HEK293 (cell line): Measurements from ENCODE around the gene HIPK4.

Source experiments
- CTCF ChIP-seq: fragments of 450-650 bp; formaldehyde crosslinking; IDR thresholded peaks from 2 replicates; pipeline ENCODE4 v1.5.1; 2016; ENCODE audit warnings: missing biosample characterization, missing genetic modification characterization
- GLI4 ChIP-seq: fragments of 450-650 bp; formaldehyde crosslinking; IDR thresholded peaks from 2 replicates; pipeline ENCODE4 v1.5.1; 2016; ENCODE audit warnings: missing biosample characterization, missing genetic modification characterization
- GLIS1 ChIP-seq: fragments of 450-650 bp; formaldehyde crosslinking; IDR thresholded peaks from 2 replicates; pipeline ENCODE4 v1.5.1; 2016; ENCODE audit warnings: missing biosample characterization, missing genetic modification characterization
- KLF8 ChIP-seq: fragments of 450-650 bp; formaldehyde crosslinking; IDR thresholded peaks from 2 replicates; pipeline ENCODE4 v1.5.1; 2016; ENCODE audit warnings: missing biosample characterization, missing genetic modification characterization
- REST ChIP-seq: fragments of 450-650 bp; formaldehyde crosslinking; IDR thresholded peaks from 2 replicates; pipeline ENCODE4 v1.5.1; 2016; ENCODE audit warnings: missing biosample characterization, missing genetic modification characterization
- SCRT1 ChIP-seq: fragments of 450-650 bp; formaldehyde crosslinking; IDR thresholded peaks from 2 replicates; pipeline ENCODE4 v1.5.1; 2016; ENCODE audit warnings: missing biosample characterization, missing genetic modification characterization, borderline replicate concordance
- WT1 ChIP-seq: fragments of 450-650 bp; formaldehyde crosslinking; IDR thresholded peaks from 2 replicates; pipeline ENCODE4 v1.5.1; 2016; ENCODE audit warnings: missing biosample characterization, missing genetic modification characterization
- ZBTB10 ChIP-seq: fragments of 450-650 bp; formaldehyde crosslinking; IDR thresholded peaks from 2 replicates; pipeline ENCODE4 v1.5.1; 2016; ENCODE audit warnings: missing biosample characterization, missing genetic modification characterization
- ZBTB17 ChIP-seq: fragments of 450-650 bp; formaldehyde crosslinking; IDR thresholded peaks from 2 replicates; pipeline ENCODE4 v1.5.1; 2016; ENCODE audit warnings: missing biosample characterization, missing genetic modification characterization
- ZBTB20 ChIP-seq: fragments of 450-650 bp; formaldehyde crosslinking; IDR thresholded peaks from 2 replicates; pipeline ENCODE4 v1.5.1; 2016; ENCODE audit warnings: missing biosample characterization, missing genetic modification characterization
- ZBTB7A ChIP-seq: fragments of 450-650 bp; formaldehyde crosslinking; IDR thresholded peaks from 2 replicates; pipeline ENCODE4 v1.5.1; 2016; ENCODE audit warnings: low read depth, missing biosample characterization, missing genetic modification characterization
- ZFHX2 ChIP-seq: fragments of 450-650 bp; formaldehyde crosslinking; conservative IDR thresholded peaks from 2 replicates; pipeline ENCODE4 v1.5.1; 2016; ENCODE audit warnings: missing biosample characterization, missing genetic modification characterization
- ZIC2 ChIP-seq: fragments of 450-650 bp; formaldehyde crosslinking; IDR thresholded peaks from 2 replicates; pipeline ENCODE4 v1.5.1; 2016; ENCODE audit warnings: missing biosample characterization, missing genetic modification characterization
- ZNF121 ChIP-seq: fragments of 450-650 bp; formaldehyde crosslinking; IDR thresholded peaks from 2 replicates; pipeline ENCODE4 v1.5.1; 2016; ENCODE audit warnings: missing biosample characterization, missing genetic modification characterization
- ZNF2 ChIP-seq: fragments of 450-650 bp; formaldehyde crosslinking; IDR thresholded peaks from 2 replicates; pipeline ENCODE4 v1.5.1; 2016; ENCODE audit warnings: missing biosample characterization, missing genetic modification characterization
- ZNF26 ChIP-seq: fragments of 450-650 bp; formaldehyde crosslinking; IDR thresholded peaks from 2 replicates; pipeline ENCODE4 v1.5.1; 2016; ENCODE audit warnings: missing biosample characterization, missing genetic modification characterization
- ZNF350 ChIP-seq: fragments of 450-650 bp; formaldehyde crosslinking; IDR thresholded peaks from 2 replicates; pipeline ENCODE4 v1.5.0; 2017; ENCODE audit warnings: missing biosample characterization, mild to moderate bottlenecking, missing genetic modification characterization
- ZNF37A ChIP-seq: fragments of 450-650 bp; IDR thresholded peaks from 2 replicates; pipeline ENCODE4 v1.5.1; 2018; ENCODE audit warnings: missing biosample characterization, missing genetic modification characterization
- ZNF391 ChIP-seq: fragments of 450-650 bp; formaldehyde crosslinking; IDR thresholded peaks from 2 replicates; pipeline ENCODE4 v1.5.1; 2016; ENCODE audit warnings: low read depth, missing biosample characterization, missing genetic modification characterization, borderline replicate concordance
- ZNF449 ChIP-seq: fragments of 450-650 bp; formaldehyde crosslinking; IDR thresholded peaks from 2 replicates; pipeline ENCODE4 v1.5.1; 2017; ENCODE audit warnings: missing biosample characterization, mild to moderate bottlenecking, missing genetic modification characterization, moderate library complexity
- ZNF610 ChIP-seq: fragments of 450-650 bp; formaldehyde crosslinking; IDR thresholded peaks from 2 replicates; pipeline ENCODE4 v1.5.1; 2016; ENCODE audit warnings: missing biosample characterization, missing genetic modification characterization, borderline replicate concordance
- ZNF621 ChIP-seq: fragments of 450-650 bp; formaldehyde crosslinking; IDR thresholded peaks from 2 replicates; pipeline ENCODE4 v1.5.1; 2017; ENCODE audit warnings: missing biosample characterization, missing genetic modification characterization
- ZNF791 ChIP-seq: fragments of 450-650 bp; formaldehyde crosslinking; IDR thresholded peaks from 2 replicates; pipeline ENCODE4 v1.5.1; 2016; ENCODE audit warnings: missing biosample characterization, missing genetic modification characterization
- TF ChIP-seq, protein P1 (sequence below): fragments of 450-650 bp; formaldehyde crosslinking; IDR thresholded peaks from 2 replicates; pipeline ENCODE4 v1.5.1; 2016; ENCODE audit warnings: missing biosample characterization, missing genetic modification characterization
- TF ChIP-seq, protein P2 (sequence below): fragments of 450-650 bp; formaldehyde crosslinking; IDR thresholded peaks from 2 replicates; pipeline ENCODE4 v1.5.1; 2017; ENCODE audit warnings: missing biosample characterization, missing genetic modification characterization

The HIPK4 gene

GRCh38 chr19:40348125-40348913 lies 41.7 kb downstream of the HIPK4 start, which contains the start of the genes C19orf47 and PLD3 (continued):
- no peak for TF ChIP-seq GLI4 (tag by site-specific recombination)
- TF ChIP-seq ZNF391 (tag by site-specific recombination), result peak; percentile 56; the same call in 1 of the 2 replicates
- peak; percentile 7; the same call in 1 of the 2 replicates for TF ChIP-seq ZNF791 (tag by site-specific recombination)
- TF ChIP-seq, protein P1, sequence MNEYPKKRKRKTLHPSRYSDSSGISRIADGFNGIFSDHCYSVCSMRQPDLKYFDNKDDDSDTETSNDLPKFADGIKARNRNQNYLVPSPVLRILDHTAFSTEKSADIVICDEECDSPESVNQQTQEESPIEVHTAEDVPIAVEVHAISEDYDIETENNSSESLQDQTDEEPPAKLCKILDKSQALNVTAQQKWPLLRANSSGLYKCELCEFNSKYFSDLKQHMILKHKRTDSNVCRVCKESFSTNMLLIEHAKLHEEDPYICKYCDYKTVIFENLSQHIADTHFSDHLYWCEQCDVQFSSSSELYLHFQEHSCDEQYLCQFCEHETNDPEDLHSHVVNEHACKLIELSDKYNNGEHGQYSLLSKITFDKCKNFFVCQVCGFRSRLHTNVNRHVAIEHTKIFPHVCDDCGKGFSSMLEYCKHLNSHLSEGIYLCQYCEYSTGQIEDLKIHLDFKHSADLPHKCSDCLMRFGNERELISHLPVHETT (tag by site-specific recombination), result peak; percentile 94
- TF ChIP-seq ZFHX2 (tag by site-specific recombination), result peak; percentile 97
- peak; percentile 98 for TF ChIP-seq ZBTB7A (tag by site-specific recombination)
- no peak for TF ChIP-seq ZNF621 (tag by site-specific recombination)
- TF ChIP-seq ZBTB17 (tag by site-specific recombination), result peak; percentile 87
- TF ChIP-seq SCRT1 (tag by site-specific recombination), result no peak
- peak; percentile 74; the same call in 1 of the 2 replicates for TF ChIP-seq ZBTB10
- TF ChIP-seq ZNF449 (tag by site-specific recombination), result peak; percentile 70; the same call in 1 of the 2 replicates
- peak; percentile 22; the same call in 1 of the 2 replicates for TF ChIP-seq CTCF (tag by site-specific recombination)
- no peak for TF ChIP-seq ZNF37A (tag by site-specific recombination)
- TF ChIP-seq, protein P2, sequence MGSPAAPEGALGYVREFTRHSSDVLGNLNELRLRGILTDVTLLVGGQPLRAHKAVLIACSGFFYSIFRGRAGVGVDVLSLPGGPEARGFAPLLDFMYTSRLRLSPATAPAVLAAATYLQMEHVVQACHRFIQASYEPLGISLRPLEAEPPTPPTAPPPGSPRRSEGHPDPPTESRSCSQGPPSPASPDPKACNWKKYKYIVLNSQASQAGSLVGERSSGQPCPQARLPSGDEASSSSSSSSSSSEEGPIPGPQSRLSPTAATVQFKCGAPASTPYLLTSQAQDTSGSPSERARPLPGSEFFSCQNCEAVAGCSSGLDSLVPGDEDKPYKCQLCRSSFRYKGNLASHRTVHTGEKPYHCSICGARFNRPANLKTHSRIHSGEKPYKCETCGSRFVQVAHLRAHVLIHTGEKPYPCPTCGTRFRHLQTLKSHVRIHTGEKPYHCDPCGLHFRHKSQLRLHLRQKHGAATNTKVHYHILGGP, result no peak
- peak; percentile 77 for TF ChIP-seq ZIC2 (tag by site-specific recombination)
- no peak for TF ChIP-seq ZNF350 (tag by site-specific recombination)
- peak; percentile 90 for TF ChIP-seq GLIS1 (tag by site-specific recombination)
- TF ChIP-seq ZNF610 (tag by site-specific recombination), result peak; percentile 98
- TF ChIP-seq ZNF2, result no peak; the same call in 1 of the 2 replicates
- peak; percentile 75; the same call in 1 of the 2 replicates for TF ChIP-seq ZNF121
- TF ChIP-seq KLF8 (tag by site-specific recombination), result peak; percentile 98
- no peak for TF ChIP-seq ZNF26 (tag by site-specific recombination)
- TF ChIP-seq REST (tag by site-specific recombination), result 0 out of 2 replicates have a peak, but pooled peaks have one; percentile 26
- peak; percentile 57; the same call in 1 of the 2 replicates for TF ChIP-seq WT1 (tag by site-specific recombination)
- peak; percentile 20 for TF ChIP-seq ZBTB20 (tag by site-specific recombination)
